ENCODE data around the gene CUEDC2. TPM values are rescaled to one million over a fixed set of nuclear protein-coding genes. Genes with fewer than 3 reads are reported as not detected.

The CUEDC2 gene
- total RNA-seq, 1 experiment from 2014 or later, result 38.1 TPM

DNA sequence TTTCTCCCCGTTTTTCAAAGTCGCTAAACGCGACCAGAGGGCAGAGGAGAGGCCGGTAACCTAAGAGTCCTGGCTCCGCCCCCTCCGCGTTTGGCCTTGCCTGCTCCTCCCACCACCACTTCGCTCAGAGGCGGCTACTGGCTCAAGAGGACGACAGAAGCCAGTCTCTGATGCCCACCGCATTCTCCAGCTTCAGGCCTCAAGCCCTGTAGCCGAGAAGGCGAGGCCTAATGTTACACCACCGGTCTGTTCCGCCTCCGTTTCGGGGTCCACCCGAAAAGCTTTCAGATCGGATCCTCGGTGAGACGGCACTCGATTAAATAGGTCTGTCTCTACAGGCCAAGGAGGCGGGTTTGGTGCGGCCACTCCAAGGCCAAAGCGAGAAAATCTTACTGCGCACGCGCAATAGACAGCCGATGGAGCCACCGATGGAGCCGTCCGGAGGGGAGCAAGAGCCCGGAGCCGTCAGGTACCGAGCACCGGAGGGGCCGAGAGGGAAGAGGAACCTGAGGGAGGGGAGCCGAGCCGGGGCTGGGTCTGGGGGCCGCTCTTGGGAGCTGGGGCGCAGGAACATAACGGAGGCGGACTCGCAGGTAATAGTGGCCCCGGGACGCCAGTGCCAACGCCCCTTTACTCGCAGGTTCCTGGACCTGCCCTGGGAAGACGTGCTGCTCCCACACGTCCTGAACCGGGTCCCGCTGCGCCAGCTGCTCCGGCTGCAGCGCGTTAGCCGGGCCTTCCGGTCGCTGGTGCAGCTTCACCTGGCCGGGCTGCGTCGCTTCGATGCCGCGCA is 11.5 kb downstream of the CUEDC2 start, which contains the start of gene FBXL15:
TSS of gene FBXL15 (plus strand) at position 123 of the 793 bp plus-strand sequence. CDS start at position 417, 294 bp downstream.
- H3K4me3 Mint-ChIP-seq (ENCODE audit: low read depth, unreplicated experiment), result peak within 1 kb of the TSS; percentile 92
- CTCF ChIA-PET, result interaction anchor here (0.7 to 3.1 kb wide), 6 partner anchors 12 to 163 kb away, joined by 4 to 18 read pairs (median 5); partner anchors contain the start of genes CUEDC2 and NFKB2
- intact Hi-C loops (cut with micrococcal nuclease; ENCODE audit: unreplicated experiment), result no loop called here
- no peaks in the 10 kb centered on the region for H3K9me3 Mint-ChIP-seq (ENCODE audit: low read depth, unreplicated experiment)
- H3K36me3 Mint-ChIP-seq (ENCODE audit: insufficient read depth, unreplicated experiment), result peaks cover 48% of the 10 kb centered on the region
- peak within 1 kb of the TSS; percentile 80 for H3K27ac Mint-ChIP-seq (ENCODE audit: unreplicated experiment)
- peaks cover 5% of the 10 kb centered on the region for H3K4me1 Mint-ChIP-seq (ENCODE audit: low read depth, unreplicated experiment)
- no TSS peak for BruUV-seq (replicated peaks)
- no peak for TF ChIP-seq CTCF (IDR thresholded peaks at IDR 0.05; ENCODE audit: unreplicated experiment)
- peaks cover 31% of the 10 kb centered on the region for H3K27me3 Mint-ChIP-seq (ENCODE audit: unreplicated experiment)
- peak; percentile 88 for DNase-seq

DNA sequence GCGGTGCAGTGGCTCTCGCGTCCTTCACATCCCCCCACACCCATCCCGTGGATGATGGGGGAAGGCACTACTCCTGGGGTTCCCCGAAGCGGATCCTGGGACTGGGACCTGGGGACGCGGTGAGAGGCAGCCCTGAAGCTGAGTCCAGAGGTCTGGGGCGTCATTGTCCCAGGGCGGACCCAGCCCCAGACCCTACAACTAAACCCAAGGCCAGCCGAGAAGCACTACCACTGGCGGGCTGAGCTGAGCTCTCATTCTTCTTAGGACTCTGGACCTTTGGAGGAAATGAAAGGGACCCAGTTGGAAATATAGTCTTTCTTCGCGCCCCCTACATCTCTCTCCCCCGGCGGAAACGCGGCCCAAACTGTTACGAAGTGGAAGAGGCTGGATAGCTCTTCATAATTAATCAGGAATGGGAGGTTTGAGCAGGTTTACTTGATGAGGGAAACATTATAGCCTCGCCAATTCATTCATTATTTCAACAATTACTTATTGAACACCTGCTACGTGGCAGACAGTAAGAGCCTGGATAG is 12.1 kb downstream of the CUEDC2 start:
- peak overlapping the region; percentile 92 for H3K4me3 Mint-ChIP-seq (ENCODE audit: low read depth, unreplicated experiment)
- H3K36me3 Mint-ChIP-seq (ENCODE audit: insufficient read depth, unreplicated experiment), result peaks cover 48% of the 10 kb centered on the region
- CTCF ChIA-PET, result interaction anchor here (0.5 to 3.1 kb wide), 7 partner anchors 12 to 164 kb away, joined by 3 to 18 read pairs (median 5); partner anchors contain the start of genes CUEDC2 and NFKB2
- H3K4me1 Mint-ChIP-seq (ENCODE audit: low read depth, unreplicated experiment), result peaks cover 8% of the 10 kb centered on the region
- H3K27me3 Mint-ChIP-seq (ENCODE audit: unreplicated experiment), result peaks cover 37% of the 10 kb centered on the region
- TF ChIP-seq CTCF (IDR thresholded peaks at IDR 0.05; ENCODE audit: unreplicated experiment), result no peak
- no TSS peak for BruUV-seq (replicated peaks)
- intact Hi-C loops (cut with micrococcal nuclease; ENCODE audit: unreplicated experiment), result no loop called here
- no peak for DNase-seq
- no peak overlapping the region for H3K27ac Mint-ChIP-seq (ENCODE audit: unreplicated experiment)
- no peaks in the 10 kb centered on the region for H3K9me3 Mint-ChIP-seq (ENCODE audit: low read depth, unreplicated experiment)

DNA sequence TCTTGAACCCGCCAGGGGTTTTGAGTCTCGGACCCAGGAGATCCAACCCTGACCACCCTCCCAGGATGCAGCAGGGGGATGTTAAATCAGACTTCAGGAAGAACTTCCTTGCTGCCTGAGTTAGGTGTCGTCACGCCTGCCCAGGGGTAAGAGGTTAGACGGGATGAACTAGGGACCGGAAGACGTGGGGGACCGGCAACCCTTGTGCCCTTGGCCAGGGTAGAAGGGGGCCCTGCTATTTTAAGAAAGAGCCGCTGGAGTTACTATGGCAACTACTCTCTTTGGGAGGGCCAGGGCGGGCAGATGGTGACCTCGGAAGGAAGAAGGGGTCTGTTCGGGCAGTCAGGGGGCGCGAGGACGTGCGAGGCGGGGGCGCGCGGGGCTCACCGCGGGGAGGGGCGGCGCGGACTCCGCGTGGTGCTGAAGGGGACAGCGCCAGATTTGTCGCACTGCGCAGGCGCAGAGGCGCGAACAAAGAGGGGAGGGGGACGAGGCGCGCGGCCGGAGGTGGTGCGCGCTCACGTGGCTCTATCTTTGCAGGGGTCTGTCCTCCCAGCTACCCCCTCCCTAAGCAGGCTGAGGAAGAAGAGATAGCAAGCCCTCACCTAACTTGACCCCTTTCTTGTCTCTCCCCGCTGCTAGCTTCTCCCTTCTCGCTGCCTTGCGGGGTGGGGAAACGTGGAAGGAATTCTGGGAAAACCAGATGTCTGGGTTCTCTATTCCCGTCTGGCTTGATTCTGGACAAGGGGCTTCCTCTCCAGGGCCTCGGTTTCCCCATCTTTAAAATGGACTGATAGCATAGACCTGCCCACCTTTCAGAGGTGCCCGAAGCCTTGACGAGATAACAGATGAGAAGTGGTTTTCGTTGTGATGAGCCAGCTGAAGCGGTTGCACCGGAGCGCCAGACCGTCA is 12.8 kb downstream of the CUEDC2 start:
- Mint-ChIP-seq H3K36me3 (ENCODE audit: insufficient read depth, unreplicated experiment) (peaks cover 48% of the 10 kb centered on the region), H3K27me3 (ENCODE audit: unreplicated experiment) (peaks cover 44% of the 10 kb centered on the region), H3K9me3 (ENCODE audit: low read depth, unreplicated experiment) (no peaks in the 10 kb centered on the region), H3K4me3 (ENCODE audit: low read depth, unreplicated experiment) (peak overlapping the region; percentile 92), H3K27ac (ENCODE audit: unreplicated experiment) (no peak overlapping the region), H3K4me1 (ENCODE audit: low read depth, unreplicated experiment) (peaks cover 8% of the 10 kb centered on the region)
- BruUV-seq (replicated peaks), result no TSS peak
- intact Hi-C loops (cut with micrococcal nuclease; ENCODE audit: unreplicated experiment), result no loop called here
- DNase-seq, result peak; percentile 47
- CTCF ChIA-PET, result interaction anchor here (0.5 to 1.6 kb wide), 3 partner anchors 15 to 164 kb away, joined by 3 to 4 read pairs (median 4); no protein-coding TSS in a partner anchor
- TF ChIP-seq CTCF (IDR thresholded peaks at IDR 0.05; ENCODE audit: unreplicated experiment), result no peak

DNA sequence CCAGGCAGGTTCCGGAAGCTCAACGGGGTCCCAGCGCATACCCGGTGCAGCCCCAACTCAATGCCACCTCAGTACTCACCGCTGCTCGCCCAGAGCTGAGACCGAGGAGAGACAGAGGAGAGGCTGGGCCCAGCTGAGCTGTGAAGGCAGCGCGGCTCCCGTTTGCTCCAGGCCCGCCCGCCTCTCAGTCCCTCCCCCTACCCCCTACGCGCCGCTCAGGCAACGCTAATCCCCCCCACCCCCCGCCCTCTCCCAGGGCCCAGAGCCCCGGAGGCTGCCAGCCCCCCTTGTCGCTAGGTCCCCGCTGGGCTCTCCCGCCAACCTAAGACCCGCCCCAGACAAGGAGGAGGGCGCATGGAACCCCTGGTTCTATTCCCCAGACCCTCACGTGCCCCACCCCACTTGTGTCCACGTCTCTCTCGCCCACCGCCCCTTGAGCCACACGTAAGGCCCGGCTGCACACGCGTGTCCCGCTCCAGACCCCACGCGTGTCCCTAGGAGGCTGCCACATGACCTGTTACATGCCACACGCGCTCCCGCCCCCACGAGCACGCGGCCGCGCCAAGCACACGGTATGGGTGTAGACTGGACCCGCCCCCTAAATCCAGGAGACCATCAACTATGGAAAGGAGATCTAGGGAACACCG is 13.6 kb downstream of the CUEDC2 start, which contains the start of gene PSD:
TSS of gene PSD (minus strand) at position 164 of the 647 bp plus-strand sequence. CDS start 1,747 bp downstream, outside the sequence.
- intact Hi-C loops (cut with micrococcal nuclease; ENCODE audit: unreplicated experiment), result no loop called here
- no peaks in the 10 kb centered on the region for H3K9me3 Mint-ChIP-seq (ENCODE audit: low read depth, unreplicated experiment)
- peak within 1 kb of the TSS; percentile 92 for H3K4me3 Mint-ChIP-seq (ENCODE audit: low read depth, unreplicated experiment)
- H3K27ac Mint-ChIP-seq (ENCODE audit: unreplicated experiment), result no peak within 1 kb of the TSS
- no TSS peak for BruUV-seq (replicated peaks)
- H3K36me3 Mint-ChIP-seq (ENCODE audit: insufficient read depth, unreplicated experiment), result peaks cover 48% of the 10 kb centered on the region
- H3K4me1 Mint-ChIP-seq (ENCODE audit: low read depth, unreplicated experiment), result peaks cover 8% of the 10 kb centered on the region
- CTCF ChIA-PET, result no interaction called here
- peaks cover 52% of the 10 kb centered on the region for H3K27me3 Mint-ChIP-seq (ENCODE audit: unreplicated experiment)
- DNase-seq, result no peak
- TF ChIP-seq CTCF (IDR thresholded peaks at IDR 0.05; ENCODE audit: unreplicated experiment), result no peak

All from Calu3 (cell line).